Retinal pigment epithelial cell (primary cell): ENCODE data around the gene TMEM135.

Experiments used
- DNase-seq: peaks from one replicate; pipeline ENCODE4 v3.0.0-alpha.2; 2010; ENCODE audit warnings: low read depth
- H3K4me3 ChIP-seq: 2 replicates; pipeline ENCODE4 v1.5.1; 2011; ENCODE audit warnings: mild to moderate bottlenecking, low read length, control low read depth, moderate library complexity
- TF ChIP-seq, protein P1 (sequence below): conservative IDR thresholded peaks from 2 replicates; pipeline ENCODE4 v1.5.1; 2011; ENCODE audit warnings: low read depth, low read length, control low read depth, inconsistent platforms

Gene TMEM135

DNA sequence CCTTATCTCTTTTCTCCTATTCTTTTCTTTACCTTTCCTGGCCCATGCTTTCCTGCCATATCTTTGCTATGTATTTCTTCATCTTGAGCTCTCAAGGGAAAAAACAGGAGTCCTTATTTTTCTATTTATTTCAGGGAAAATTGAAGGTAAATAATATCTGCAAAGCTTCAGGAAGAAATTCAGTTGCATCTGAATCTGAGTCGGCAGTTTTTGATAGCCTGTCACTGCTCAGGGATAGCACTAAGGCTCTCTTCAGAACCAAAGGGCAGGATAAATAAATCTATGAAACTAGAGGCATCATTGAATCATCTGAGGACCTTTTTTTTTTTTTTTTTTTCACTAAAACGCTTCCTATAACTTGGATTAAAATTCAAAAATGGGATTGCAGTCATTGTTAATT lies 288.9 kb downstream of the TMEM135 start:
- no peak overlapping the region for H3K4me3 ChIP-seq
- TF ChIP-seq, protein P1, sequence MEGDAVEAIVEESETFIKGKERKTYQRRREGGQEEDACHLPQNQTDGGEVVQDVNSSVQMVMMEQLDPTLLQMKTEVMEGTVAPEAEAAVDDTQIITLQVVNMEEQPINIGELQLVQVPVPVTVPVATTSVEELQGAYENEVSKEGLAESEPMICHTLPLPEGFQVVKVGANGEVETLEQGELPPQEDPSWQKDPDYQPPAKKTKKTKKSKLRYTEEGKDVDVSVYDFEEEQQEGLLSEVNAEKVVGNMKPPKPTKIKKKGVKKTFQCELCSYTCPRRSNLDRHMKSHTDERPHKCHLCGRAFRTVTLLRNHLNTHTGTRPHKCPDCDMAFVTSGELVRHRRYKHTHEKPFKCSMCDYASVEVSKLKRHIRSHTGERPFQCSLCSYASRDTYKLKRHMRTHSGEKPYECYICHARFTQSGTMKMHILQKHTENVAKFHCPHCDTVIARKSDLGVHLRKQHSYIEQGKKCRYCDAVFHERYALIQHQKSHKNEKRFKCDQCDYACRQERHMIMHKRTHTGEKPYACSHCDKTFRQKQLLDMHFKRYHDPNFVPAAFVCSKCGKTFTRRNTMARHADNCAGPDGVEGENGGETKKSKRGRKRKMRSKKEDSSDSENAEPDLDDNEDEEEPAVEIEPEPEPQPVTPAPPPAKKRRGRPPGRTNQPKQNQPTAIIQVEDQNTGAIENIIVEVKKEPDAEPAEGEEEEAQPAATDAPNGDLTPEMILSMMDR: no peak
- no peak for DNase-seq

DNA sequence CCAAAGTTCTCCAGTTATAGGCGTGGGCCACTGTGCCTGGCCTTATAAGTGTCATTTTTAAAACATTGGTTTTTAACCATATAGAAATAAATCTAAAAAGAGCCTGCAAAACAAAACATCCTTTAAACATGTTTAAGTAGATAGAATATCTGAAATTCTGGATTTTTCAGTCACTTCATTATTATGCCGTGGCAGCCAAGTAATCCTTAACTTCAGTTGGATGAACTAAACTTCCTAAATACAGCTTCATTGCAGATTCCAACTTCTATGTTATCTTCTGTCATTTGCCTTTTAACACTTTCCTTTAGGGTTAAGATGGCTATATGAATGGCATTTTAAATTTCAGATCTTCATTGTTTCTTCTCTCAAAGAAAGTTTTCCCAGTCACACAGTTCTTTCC lies 291.4 kb downstream of the TMEM135 start:
- TF ChIP-seq, protein P1: no peak
- H3K4me3 ChIP-seq: no peak overlapping the region
- no peak for DNase-seq

DNA sequence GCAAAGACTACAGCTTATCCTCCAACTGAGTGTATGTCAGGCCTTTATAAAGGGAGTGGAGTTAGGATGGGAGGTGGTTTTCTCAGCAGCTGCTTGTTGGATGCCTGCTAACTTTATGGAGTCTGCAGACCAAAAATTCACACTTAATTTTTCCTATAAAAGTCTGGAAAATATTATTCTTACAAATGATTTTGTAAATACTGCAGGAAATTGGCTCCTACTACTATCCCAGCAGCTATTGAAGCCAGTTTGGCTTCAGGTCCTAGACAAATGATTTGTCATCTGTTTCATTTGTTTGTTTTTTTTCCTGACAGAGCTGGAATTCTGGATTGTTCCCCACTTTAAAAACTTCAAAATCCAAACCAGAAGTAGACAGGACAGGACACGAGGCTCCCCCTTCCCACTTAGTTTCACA lies 292.5 kb downstream of the TMEM135 start:
- no peak overlapping the region for H3K4me3 ChIP-seq
- TF ChIP-seq, protein P1: no peak
- DNase-seq: no peak

DNA sequence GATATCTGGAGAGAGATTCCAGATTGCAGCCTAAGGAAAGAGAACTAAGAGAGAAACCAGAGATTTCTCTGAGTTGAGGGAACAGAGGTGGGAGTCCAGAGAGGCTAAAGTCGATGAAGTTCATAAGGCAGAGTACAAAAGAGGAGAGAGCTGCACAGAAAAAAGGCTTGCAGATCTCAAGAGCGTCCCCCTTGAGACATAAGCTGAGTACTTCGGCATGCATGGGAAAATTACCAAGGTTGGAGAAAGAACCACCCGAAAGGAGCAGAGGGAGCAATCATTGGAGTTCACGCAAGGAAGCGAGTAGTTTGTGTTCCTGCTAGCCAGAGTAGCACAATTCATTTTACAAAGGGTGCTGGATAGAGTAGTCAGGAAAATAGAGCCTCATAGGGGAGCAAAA lies 293.5 kb downstream of the TMEM135 start:
- no peak overlapping the region for H3K4me3 ChIP-seq
- TF ChIP-seq, protein P1: no peak
- DNase-seq: no peak

DNA sequence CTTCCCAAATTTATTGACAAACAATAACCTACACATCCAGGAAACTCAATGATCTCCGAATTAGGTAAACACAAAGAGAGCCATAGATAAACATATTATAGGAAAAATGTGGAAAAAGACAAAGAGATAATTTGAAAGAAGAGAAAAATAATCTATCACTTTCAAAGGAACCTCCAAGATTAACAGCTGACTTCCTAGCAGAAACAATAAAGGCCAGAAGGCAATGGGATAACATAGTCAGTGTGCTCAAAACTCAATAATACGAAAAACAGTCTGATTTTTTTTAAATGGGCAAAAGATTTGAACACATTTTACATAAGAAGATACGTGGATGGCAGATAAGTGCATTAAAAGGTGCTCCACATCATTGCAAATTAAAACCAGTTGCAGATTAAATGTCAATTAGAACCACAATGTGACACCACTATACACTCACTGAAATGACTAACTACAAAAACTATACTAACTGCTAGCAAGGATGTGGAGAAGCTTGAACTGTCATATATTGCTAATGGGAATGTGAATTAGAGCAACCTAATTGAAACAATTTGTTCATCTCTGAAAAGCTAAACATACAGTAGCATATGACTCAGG lies 300.4 kb downstream of the TMEM135 start:
- TF ChIP-seq, protein P1: no peak
- DNase-seq: no peak

DNA sequence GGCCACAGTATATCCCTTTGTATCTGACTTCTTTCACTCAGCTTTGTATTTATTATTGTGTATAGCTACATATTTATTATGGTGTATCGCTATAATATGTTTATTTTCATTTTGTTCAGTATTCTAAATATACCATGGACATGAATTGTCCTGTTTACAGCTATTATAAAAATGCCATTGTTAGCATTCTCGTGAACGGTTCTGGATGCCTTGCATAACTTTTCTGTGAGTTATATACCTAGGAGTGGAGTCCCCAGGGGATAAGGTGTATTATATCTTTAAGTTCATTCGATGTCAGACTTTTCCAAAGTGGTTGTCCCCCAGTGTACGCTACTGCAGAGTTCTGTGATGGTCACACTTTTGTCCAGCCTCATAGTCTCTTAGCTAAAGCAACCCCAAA lies 301.7 kb downstream of the TMEM135 start:
- DNase-seq: no peak

More for the DNA sequence above, 300.4 kb downstream of the TMEM135 start:
- H3K4me3 ChIP-seq: no peak overlapping the region

DNA sequence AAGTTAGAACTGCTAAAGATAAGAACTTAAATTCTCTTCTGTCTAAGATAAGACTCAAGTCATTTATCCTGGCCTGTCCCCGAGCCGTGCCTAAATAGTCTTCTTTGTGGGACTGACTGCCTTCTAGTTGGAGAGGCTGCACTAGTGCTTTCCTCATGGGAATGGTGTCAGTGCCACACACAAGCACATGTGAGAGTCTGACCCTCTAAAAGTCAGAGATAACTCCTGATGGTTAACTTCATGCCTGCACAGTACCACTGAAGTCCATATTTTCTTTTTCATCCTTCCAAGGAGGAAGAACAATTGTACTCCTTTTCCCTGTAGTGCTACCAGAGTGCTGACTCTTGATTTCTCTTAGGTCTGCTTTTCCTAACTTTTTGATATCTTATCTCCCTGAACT lies 309.7 kb downstream of the TMEM135 start:
- DNase-seq: no peak
- H3K4me3 ChIP-seq: no peak overlapping the region
- TF ChIP-seq, protein P1: no peak

More for the DNA sequence above, 301.7 kb downstream of the TMEM135 start:
- TF ChIP-seq, protein P1: no peak
- H3K4me3 ChIP-seq: no peak overlapping the region
